Measurements from ENCODE around the gene SSU72. TPM values are rescaled to one million over a fixed set of nuclear protein-coding genes. Genes with fewer than 3 reads are reported as not detected.

The SSU72 gene
- total and polyA plus RNA-seq, 2 donors (not counting 1 experiment from before 2014, with no cell fraction given): 65.1 to 127 TPM

DNA sequence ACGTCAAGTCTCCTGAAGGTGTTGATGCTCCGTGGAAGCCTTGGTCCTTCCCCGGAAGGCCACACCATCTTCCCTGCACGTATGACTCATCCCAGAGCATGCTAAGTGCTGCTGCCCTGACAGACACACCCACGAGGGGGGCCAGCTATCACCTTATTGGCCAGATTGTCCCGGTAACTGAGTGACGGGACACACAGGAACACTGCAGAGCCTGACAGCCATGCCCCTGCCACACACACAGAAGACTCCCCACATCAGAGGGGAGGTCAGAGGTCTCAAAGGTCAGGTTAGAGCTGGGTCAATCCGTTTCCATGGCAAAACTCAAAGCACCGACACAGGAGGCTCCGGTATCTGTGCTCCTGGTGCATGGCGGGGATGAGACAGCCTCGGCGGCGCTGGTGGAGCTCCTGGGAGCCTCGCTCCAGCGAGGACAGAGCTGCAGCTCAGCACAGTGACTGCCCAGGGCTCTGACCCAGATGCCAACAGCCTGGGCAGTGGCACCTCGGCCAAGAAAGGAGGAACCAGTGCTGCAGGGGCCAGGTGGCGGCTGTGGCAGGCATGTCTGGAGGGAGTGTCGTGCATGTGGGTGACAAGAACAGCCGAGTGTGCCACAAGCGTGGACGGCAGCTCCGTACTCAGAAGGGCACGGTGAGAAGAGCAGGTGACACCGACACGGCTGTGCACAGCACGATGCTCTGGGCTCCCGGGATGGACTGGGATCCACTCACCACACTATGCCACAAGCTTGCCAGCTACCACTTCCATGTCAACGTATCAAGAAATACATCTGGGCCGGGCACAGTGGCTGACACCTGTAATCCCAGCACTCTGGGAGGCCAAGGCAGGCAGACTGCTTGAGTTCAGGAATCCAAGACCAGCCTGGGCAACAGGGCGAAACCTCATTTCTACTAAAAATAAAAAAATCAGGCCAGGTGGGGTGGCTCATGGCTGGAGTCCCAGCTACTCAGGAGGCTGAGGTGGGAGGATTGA is 19.4 kb downstream of the SSU72 start:
- Histone ChIP-seq H3K9ac (ENCODE audit: insufficient read depth, low read length) (no peak overlapping the region), H3K36me3 (ENCODE audit: control insufficient read depth, insufficient read depth, low read length) (peaks cover 4% of the 10 kb centered on the region), H3K27me3 (ENCODE audit: control insufficient read depth, insufficient read depth, low read length) (no peaks in the 10 kb centered on the region), H2AFZ (ENCODE audit: low read length) (no peak overlapping the region), H4K20me1 (ENCODE audit: control insufficient read depth, extremely low read depth, insufficient read depth, low read length) (no peaks in the 10 kb centered on the region), H3K4me1 (ENCODE audit: control insufficient read depth, extremely low read depth, insufficient read depth, low read length) (peaks cover 21% of the 10 kb centered on the region), H3K4me2 (ENCODE audit: extremely low read depth, insufficient read depth, low read length) (no peak overlapping the region), H3K27ac (ENCODE audit: insufficient read depth, low read length) (peak overlapping the region; percentile 62), H3K4me3 (replicated peaks in 1 of 4; ENCODE audit: control extremely low read depth in 1 of 4, insufficient read depth in 1 of 4, low read depth in 3 of 4, low read length in 4 of 4) (no peak overlapping the region), H3K9me3 (ENCODE audit: control insufficient read depth, insufficient read depth, low read depth, low read length) (no peaks in the 10 kb centered on the region), H3K79me2 (ENCODE audit: control insufficient read depth, insufficient read depth, low read length) (peaks cover 33% of the 10 kb centered on the region)
- no peak for TF ChIP-seq EZH2 (IDR thresholded peaks at IDR 0.05; ENCODE audit: low read length, missing control alignments)
- TF ChIP-seq, protein P1, sequence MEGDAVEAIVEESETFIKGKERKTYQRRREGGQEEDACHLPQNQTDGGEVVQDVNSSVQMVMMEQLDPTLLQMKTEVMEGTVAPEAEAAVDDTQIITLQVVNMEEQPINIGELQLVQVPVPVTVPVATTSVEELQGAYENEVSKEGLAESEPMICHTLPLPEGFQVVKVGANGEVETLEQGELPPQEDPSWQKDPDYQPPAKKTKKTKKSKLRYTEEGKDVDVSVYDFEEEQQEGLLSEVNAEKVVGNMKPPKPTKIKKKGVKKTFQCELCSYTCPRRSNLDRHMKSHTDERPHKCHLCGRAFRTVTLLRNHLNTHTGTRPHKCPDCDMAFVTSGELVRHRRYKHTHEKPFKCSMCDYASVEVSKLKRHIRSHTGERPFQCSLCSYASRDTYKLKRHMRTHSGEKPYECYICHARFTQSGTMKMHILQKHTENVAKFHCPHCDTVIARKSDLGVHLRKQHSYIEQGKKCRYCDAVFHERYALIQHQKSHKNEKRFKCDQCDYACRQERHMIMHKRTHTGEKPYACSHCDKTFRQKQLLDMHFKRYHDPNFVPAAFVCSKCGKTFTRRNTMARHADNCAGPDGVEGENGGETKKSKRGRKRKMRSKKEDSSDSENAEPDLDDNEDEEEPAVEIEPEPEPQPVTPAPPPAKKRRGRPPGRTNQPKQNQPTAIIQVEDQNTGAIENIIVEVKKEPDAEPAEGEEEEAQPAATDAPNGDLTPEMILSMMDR (conservative IDR thresholded peaks at IDR 0.05 in 1 of 2, IDR thresholded peaks at IDR 0.05 in 1 of 2; ENCODE audit: low read depth in 1 of 2, low read length in 2 of 2): no peak
- DNase-seq (ENCODE audit: low read depth in 2 of 2): peak; percentile 74 to 85

DNA sequence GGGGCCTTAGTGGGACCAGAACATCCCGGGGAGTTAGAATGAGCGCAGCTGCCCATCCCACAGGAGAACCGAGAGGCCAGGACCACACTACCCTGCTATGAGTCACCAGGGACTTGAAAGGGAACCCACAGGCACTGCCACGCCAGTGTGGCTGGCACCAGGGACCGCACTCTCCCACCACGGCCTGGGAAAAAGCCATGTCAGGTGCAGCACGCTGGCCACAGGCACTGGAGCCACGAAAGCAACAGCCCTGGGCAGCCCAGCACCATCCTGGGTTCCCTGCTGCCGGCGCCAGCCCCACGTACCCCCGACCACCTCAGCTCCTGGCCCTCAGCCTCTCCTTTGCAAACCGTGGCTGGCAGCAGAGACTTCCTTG is 20.1 kb downstream of the SSU72 start:
- DNase-seq (ENCODE audit: low read depth in 2 of 2): no peak
- Histone ChIP-seq H3K4me1 (ENCODE audit: control insufficient read depth, extremely low read depth, insufficient read depth, low read length) (peaks cover 21% of the 10 kb centered on the region), H3K4me3 (replicated peaks in 1 of 4; ENCODE audit: control extremely low read depth in 1 of 4, insufficient read depth in 1 of 4, low read depth in 3 of 4, low read length in 4 of 4) (no peak overlapping the region), H3K9me3 (ENCODE audit: control insufficient read depth, insufficient read depth, low read depth, low read length) (no peaks in the 10 kb centered on the region), H3K27ac (ENCODE audit: insufficient read depth, low read length) (peak overlapping the region; percentile 62), H3K79me2 (ENCODE audit: control insufficient read depth, insufficient read depth, low read length) (peaks cover 32% of the 10 kb centered on the region), H2AFZ (ENCODE audit: low read length) (no peak overlapping the region), H3K36me3 (ENCODE audit: control insufficient read depth, insufficient read depth, low read length) (peaks cover 4% of the 10 kb centered on the region), H3K9ac (ENCODE audit: insufficient read depth, low read length) (no peak overlapping the region), H3K4me2 (ENCODE audit: extremely low read depth, insufficient read depth, low read length) (no peak overlapping the region), H3K27me3 (ENCODE audit: control insufficient read depth, insufficient read depth, low read length) (no peaks in the 10 kb centered on the region), H4K20me1 (ENCODE audit: control insufficient read depth, extremely low read depth, insufficient read depth, low read length) (no peaks in the 10 kb centered on the region)
- TF ChIP-seq EZH2 (IDR thresholded peaks at IDR 0.05; ENCODE audit: low read length, missing control alignments): no peak
- TF ChIP-seq, protein P1 (conservative IDR thresholded peaks at IDR 0.05 in 1 of 2, IDR thresholded peaks at IDR 0.05 in 1 of 2; ENCODE audit: low read depth in 1 of 2, low read length in 2 of 2): no peak

DNA sequence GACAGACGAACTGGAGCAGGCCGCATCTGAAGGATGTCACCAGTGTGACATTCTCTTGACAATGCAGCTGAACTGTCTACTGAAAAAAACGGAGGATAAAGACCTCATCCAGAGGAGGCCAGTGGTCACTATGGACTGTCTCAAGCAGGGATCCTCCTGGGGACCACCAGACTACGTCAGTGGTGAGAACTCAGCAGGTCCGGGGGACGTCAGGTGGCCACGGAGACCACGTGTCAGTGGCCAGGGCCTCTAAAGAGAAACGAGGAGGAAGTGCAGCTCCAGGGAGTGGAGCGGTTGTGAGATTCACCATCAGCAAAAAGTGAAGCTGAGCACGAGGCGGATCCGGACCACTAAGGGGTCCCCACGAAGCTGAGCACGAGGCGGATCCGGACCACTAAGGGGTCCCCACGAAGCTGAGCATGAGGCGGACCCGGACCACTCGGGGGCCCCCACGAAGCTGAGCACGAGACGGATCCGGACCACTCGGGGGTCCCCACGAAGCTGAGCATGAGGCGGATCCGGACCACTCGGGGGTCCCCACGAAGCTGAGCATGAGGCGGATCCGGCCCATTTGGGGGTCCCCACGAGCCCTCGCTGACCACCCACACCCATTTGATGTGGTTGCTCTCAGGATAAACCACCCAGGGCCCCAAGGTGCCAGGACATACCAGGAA is 20.7 kb downstream of the SSU72 start:
- Histone ChIP-seq H3K4me2 (ENCODE audit: extremely low read depth, insufficient read depth, low read length) (no peak overlapping the region), H4K20me1 (ENCODE audit: control insufficient read depth, extremely low read depth, insufficient read depth, low read length) (no peaks in the 10 kb centered on the region)

More for the DNA sequence above, 20.7 kb downstream of the SSU72 start:
- Histone ChIP-seq H3K79me2 (ENCODE audit: control insufficient read depth, insufficient read depth, low read length) (peaks cover 29% of the 10 kb centered on the region), H3K4me3 (replicated peaks in 1 of 4; ENCODE audit: control extremely low read depth in 1 of 4, insufficient read depth in 1 of 4, low read depth in 3 of 4, low read length in 4 of 4) (no peak overlapping the region), H3K9ac (ENCODE audit: insufficient read depth, low read length) (peak overlapping the region; percentile 5), H3K27me3 (ENCODE audit: control insufficient read depth, insufficient read depth, low read length) (no peaks in the 10 kb centered on the region), H3K27ac (ENCODE audit: insufficient read depth, low read length) (peak overlapping the region; percentile 62), H3K4me1 (ENCODE audit: control insufficient read depth, extremely low read depth, insufficient read depth, low read length) (peaks cover 21% of the 10 kb centered on the region), H2AFZ (ENCODE audit: low read length) (no peak overlapping the region), H3K9me3 (ENCODE audit: control insufficient read depth, insufficient read depth, low read depth, low read length) (no peaks in the 10 kb centered on the region), H3K36me3 (ENCODE audit: control insufficient read depth, insufficient read depth, low read length) (peaks cover 4% of the 10 kb centered on the region)
- TF ChIP-seq, protein P1 (conservative IDR thresholded peaks at IDR 0.05 in 1 of 2, IDR thresholded peaks at IDR 0.05 in 1 of 2; ENCODE audit: low read depth in 1 of 2, low read length in 2 of 2): no peak
- no peak for TF ChIP-seq EZH2 (IDR thresholded peaks at IDR 0.05; ENCODE audit: low read length, missing control alignments)
- DNase-seq (ENCODE audit: low read depth in 2 of 2): no peak

Measured in fibroblast of lung (primary cell).